Hematopoietic multipotent progenitor cell treated with erythropoietin and hydrocortisone succinate and interleukin-3 and kit ligand, for 4 days (in vitro differentiated cells): ENCODE measurements around the gene ASTN2.
"Not testable (repeated sequence)": the region's sequence is repeated elsewhere in the genome, so short reads cannot be mapped to it uniquely, and the experiment has no call there.

Experiments
- DNase-seq: peaks from one replicate; pipeline ENCODE4 v3.0.0-alpha.2; 2015

Gene ASTN2

GRCh38 chr9:116842658-116843057 lies 572.2 kb downstream of the ASTN2 start:
- no peak for DNase-seq

- not testable (repeated sequence) for DNase-seq
Observed at GRCh38 chr9:116838468-116838867, 576.4 kb downstream of the ASTN2 start.

DNA sequence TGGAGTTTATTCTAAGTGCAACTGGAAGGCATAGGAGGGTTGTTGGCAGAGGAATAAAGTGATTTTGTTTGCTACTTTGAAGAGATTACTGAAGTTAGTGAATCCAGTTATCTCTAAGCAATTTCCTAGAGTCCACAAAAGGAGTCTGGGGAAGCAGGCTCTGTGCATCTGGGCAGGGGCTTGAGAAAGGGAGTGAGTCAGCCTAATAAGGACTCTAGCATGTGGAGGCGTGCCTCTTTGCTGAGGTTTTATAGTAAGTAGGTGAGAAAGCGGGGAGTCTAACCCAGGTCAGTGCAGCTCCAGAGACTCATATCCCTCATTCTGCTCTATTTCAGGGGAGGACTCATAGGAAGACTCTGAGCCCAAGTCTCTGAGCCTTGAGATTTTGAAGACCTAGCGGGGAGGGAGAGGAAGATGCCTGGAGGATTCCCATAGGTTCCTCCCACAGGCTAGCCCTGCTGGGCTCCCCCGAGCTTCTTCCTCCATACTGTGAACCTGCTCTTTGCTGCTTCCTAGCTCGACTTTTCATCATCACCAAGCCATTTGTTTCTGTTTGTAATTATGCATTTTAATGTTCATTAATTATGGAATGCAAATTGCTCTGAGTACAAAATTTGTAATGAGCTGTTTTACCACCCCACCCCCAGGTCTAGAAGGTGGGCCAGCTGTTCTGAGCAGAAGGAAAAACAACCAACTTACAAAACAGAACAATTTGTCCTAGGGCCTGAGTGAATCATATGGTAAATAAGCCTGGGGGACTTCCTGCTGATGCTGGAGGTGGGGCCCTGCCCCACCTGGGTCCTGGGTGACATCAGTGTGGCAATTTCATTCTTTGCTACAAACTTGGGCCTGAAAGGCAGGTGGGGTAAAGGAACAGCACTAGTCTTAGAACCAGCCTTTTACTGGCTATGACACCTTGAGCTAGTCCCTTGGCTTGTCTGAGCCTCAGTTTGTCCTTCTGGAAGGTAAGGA lies 577.6 kb downstream of the ASTN2 start:
- no peak for DNase-seq

DNA sequence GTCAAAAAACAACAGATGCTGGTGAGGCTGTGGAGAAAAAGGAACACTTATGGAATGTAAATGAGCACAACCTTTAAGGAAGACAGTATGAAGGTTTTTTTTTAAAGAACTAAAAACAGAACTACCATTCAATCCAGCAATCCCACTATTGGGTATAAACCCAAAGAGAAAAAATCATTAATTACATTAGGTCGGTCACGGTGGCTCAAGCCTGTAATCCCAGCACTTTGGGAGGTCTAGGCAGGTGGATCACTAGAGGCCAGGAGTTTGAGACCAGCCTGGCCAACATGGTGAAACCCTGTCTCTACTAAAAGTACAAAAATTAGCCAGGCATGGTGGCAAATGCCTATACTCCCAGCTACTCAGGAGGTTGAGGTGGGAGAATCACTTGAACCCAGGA lies 584.5 kb downstream of the ASTN2 start:
- not testable (repeated sequence) for DNase-seq

DNA sequence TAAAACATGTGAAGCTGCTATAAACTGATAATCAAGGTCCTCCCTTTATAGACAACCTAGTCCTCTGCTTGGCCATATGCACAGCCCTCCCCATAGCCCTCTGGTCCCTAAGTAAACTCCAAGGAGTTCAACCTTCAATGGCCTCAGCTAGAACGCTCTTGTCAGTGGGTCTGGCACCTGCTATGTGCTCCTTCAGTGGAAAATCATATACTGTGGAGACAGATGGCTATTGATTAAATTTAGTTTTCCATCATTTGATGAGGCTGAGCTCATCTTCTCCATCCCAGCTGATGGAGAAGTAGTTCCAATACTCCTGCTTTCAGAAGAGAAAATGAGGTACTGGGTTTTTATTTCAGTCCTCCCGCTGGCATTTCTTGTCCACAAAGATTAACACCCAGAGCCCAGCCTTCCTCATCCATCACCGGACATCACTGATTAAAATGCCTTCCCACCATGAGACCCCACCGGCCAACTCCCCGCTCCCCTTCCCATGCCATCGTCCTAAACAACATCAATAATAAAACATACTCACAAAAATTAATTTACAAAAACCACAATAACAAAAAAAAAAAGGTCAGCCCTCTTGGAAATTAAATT lies 593.1 kb downstream of the ASTN2 start:
- no peak for DNase-seq

DNA sequence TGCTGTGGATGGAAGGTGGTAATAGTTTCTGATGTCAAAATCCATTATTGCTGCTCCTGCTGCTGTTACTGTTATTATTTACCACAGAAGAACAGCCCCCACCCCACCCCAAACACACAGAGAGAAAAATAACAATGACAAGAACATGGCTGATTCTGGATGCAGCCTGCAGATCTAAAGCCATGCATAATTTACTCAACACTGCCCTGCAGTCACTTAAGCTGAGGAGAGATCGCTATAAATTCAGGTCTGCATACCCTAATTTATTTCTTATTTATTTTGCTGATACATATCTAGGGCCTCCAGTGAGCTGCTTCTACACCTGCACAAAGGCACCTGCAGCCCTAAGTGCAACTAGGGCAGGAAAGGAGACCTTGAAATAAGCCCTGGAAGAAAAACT lies 595.7 kb downstream of the ASTN2 start:
- DNase-seq = no peak

- no peak for DNase-seq
Observed at GRCh38 chr9:116817762-116818161, 597.1 kb downstream of the ASTN2 start.

- no peak for DNase-seq
Observed at GRCh38 chr9:116816484-116816883, 598.4 kb downstream of the ASTN2 start.

- DNase-seq = no peak
Observed at GRCh38 chr9:116815835-116816234, 599.0 kb downstream of the ASTN2 start.

GRCh38 chr9:116813031-116813300 lies 601.9 kb downstream of the ASTN2 start:
- no peak for DNase-seq

GRCh38 chr9:116812231-116813030 lies 602.4 kb downstream of the ASTN2 start:
- DNase-seq = no peak

DNA sequence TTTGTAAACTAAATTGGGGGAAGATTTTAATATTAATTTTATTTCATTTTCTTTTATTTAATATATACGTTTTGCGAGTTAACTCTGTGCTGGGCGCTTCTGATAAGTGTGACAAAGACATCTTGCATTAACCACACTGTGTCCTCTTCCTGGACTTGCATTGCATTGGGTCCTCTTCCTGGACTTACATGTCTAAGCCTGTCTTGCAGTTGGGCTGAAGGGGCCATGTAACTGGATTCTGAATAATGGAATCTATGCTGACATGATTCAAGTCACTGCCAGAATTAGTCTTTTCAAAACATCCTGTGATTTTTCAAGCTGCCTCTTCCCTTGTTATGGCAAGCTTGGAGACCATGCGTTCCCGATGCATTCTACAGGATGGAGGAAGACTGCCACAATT lies 605.2 kb downstream of the ASTN2 start:
- DNase-seq = no peak

GRCh38 chr9:116806075-116806474 lies 608.8 kb downstream of the ASTN2 start:
- peak; percentile 26 for DNase-seq

GRCh38 chr9:116800885-116801284 lies 614.0 kb downstream of the ASTN2 start:
- DNase-seq = no peak

DNA sequence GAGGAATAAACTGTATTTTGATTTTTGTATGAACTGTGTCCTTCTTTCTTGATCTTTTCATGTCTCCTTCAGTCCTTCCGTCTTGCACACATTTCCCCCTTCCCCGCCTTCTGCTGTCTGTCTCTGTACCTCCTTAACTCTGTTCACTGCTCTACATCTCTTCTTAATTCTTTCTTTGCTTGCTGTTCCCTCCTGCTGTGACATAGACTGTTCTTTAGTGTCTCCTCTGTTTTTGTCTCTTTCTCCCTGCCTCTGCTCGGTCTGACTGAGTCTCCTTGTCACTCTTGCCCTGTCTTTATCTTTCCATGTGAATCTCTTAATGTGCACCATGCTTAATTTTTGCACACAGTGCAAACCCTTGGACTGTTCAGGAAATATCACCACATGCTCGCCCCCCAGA lies 614.8 kb downstream of the ASTN2 start:
- no peak for DNase-seq

DNA sequence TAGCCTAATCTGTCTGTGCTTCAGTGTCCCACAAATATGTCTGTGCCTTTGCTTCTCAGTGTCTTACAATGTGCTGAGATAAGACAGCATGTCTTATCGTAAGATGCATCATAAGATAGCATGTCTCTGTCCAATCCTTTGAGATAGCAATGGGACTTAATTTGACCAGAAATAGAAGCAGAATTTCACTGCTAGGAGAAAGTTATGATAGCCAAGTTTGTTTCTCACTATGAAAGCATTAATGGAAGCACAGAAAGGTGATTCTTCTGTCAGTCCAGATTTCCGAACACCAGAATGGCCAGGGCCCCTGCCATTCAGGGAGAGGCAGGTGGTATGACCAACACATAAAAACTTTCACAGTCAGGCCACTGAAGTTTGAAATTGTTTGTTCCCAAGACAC lies 616.3 kb downstream of the ASTN2 start:
- DNase-seq = no peak

GRCh38 chr9:116797276-116797675 lies 617.6 kb downstream of the ASTN2 start:
- DNase-seq = no peak

DNA sequence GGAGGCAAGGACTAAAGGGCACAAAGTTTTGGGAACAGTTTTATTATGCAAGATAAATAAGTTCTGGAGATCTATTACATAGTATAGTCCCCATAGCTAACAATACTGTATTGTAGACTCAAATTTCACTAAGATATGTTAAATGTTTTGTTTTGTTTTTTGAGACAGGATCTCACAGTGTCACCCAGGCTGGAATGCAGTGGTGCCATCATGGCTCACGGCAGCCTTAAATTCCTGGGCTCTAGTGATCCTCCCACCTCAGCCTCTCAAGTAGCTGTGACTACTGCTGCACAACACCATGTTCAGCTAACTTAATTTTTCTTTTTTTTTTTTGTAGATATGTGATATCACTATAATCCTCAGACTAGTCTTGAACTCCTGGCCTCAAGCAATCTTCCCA lies 618.2 kb downstream of the ASTN2 start:
- DNase-seq = no peak

DNA sequence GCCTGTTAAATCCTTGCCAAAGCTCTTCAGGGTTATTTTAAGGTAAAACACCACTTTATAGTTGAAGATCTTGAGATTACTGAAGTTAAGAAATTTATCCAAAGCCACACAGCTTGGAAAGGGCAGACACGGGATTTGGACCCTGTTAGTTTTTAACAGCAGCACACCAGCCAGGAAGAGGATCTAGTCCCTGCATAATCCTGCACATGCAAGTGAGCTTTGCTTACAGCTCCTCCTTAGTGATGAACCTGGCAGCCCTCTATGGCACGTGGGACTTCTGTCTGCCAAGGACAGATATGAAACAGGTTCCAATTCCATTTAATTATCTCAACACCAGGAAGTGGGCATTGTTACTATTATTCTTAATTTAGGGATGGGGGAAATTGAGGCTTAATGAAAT lies 619.0 kb downstream of the ASTN2 start:
- no peak for DNase-seq

- no peak for DNase-seq
Observed at GRCh38 chr9:116792271-116792670, 622.6 kb downstream of the ASTN2 start.

DNA sequence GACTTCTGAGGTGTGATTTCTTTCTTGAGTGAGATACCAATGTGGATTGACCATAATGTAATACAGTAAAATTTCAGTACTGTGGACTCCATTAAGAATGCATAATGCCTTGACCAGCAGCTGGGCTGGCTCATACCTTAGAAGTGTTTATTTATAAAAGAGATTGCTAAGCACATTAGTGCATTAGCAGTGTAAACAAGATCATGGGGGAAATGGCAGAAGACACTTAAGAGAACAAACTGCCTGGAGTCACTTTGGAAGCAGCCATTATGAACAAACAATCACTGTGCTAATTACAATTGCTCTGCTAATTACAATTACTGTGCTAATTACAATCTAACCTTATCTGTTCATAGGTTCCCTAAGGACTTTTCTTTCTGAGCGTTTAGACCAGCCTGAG lies 623.5 kb downstream of the ASTN2 start:
- DNase-seq = no peak

DNA sequence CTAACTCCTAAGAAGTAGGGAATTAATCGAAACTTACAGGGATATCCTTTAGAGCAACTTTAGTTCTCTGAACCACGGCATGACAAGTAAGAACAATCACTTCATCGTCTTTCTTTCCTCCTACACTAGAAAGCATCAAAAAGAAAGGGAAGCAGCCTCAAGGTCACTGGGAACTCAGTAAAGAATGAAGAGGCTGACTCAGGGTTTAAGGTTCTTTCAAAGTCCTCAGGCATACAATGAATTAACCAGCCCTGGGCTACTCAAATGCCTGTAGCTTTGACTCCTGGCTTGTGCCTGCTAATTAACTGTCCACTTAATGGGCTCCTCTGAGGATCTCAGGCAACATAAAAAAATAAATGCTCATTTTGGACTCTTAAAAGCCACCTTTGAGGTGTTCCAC lies 625.8 kb downstream of the ASTN2 start:
- DNase-seq = no peak

GRCh38 chr9:116786737-116787136 lies 628.1 kb downstream of the ASTN2 start:
- DNase-seq = no peak

GRCh38 chr9:116777116-116777515 lies 637.7 kb downstream of the ASTN2 start:
- no peak for DNase-seq
